HCT116 (cell line): Measurements from ENCODE around the gene THBD. TPM values are rescaled to one million over a fixed set of nuclear protein-coding genes. Genes with fewer than 3 reads are reported as not detected.

Experiments
- ATAC-seq: fragments of 200-7000 bp; cut with Tn5 transposase; 2 replicates; pipeline ENCODE4 v1.9.1; 2020; ENCODE audit warnings: mild to moderate bottlenecking, moderate library complexity
- BruUV-seq: library from RNA; stranded (reverse); fragments of 400-500 nt; replicated peaks from 2 replicates; lab custom pipeline; 2021; lab: Mats Ljungman, UMichigan
- CTCF ChIA-PET: fragments of 300-600 bp; sonication (Branson Sonifier 250); formaldehyde crosslinking; loops from one replicate; lab custom pipeline; 2021; ENCODE audit warnings: antibody characterized with exemption; lab: Charles Lee
- POLR2A ChIA-PET: fragments of 300-600, 350-600 bp; sonication (Branson Sonifier 250); formaldehyde crosslinking; loops from one replicate; lab custom pipeline; 2021; ENCODE audit warnings: antibody characterized with exemption; lab: Charles Lee
- RAD21 ChIA-PET, 2 experiments: fragments of 300-600 bp; sonication (Branson Sonifier 250); formaldehyde crosslinking; loops; one replicate each; lab custom pipeline; 2023; ENCODE audit warnings: low total read pairs in 2 of 2; ENCODE audit not compliant: uncharacterized antibody in 2 of 2, unreplicated experiment in 2 of 2, low non-redundant PET in 1 of 2; lab: Charles Lee
- DNase-seq: peaks from one replicate; pipeline ENCODE4 v3.0.0-alpha.2; 2010; ENCODE audit warnings: low read depth, low spot score
- H2AFZ ChIP-seq: fragments of 200-600 bp; shearing (Covaris generic), sonication (generic); 2 replicates; pipeline ENCODE4 v1.6.1; 2017; ENCODE audit warnings: low read depth, mixed run types, mixed read lengths, antibody characterized with exemption, low read length; ENCODE audit not compliant: poor library complexity, severe bottlenecking
- H3K27ac ChIP-seq: 2 replicates; pipeline ENCODE4 v1.5.1; 2012; ENCODE audit warnings: low read depth, low read length
- H3K27me3 ChIP-seq: fragments of 200-600 bp; sonication (generic); 2 replicates; pipeline ENCODE4 v1.6.1; 2016; ENCODE audit warnings: mixed run types, low read length, mixed read lengths; ENCODE audit not compliant: insufficient read depth
- H3K36me3 ChIP-seq, 2 experiments: fragments of 200-500 bp in 1 of 2; fragments of 200-600 bp in 1 of 2; sonication (Bioruptor generic) in 1 of 2; sonication (generic) in 1 of 2; 2 replicates each; pipeline versions ENCODE4 v1.5.1 to v1.6.1; 2014 to 2016; ENCODE audit warnings: low read length in 2 of 2, inconsistent platforms in 1 of 2, mixed read lengths in 1 of 2, mixed run types in 1 of 2; ENCODE audit not compliant: insufficient read depth in 2 of 2, control insufficient read depth in 1 of 2
- H3K4me1 ChIP-seq, 2 experiments: fragments of 200-600 bp in 1 of 2; sonication (generic) in 1 of 2; 2 replicates each; pipeline versions ENCODE4 v1.5.1 to v1.6.1; 2012 to 2017; ENCODE audit warnings: low read length in 2 of 2, inconsistent platforms in 1 of 2, mild to moderate bottlenecking in 1 of 2, mixed read lengths in 1 of 2, mixed run types in 1 of 2, moderate library complexity in 1 of 2; ENCODE audit not compliant: insufficient read depth in 2 of 2, control insufficient read depth in 1 of 2
- H3K4me2 ChIP-seq: fragments of 200-600 bp; sonication (generic); 2 replicates; pipeline ENCODE4 v1.6.1; 2017; ENCODE audit warnings: mixed run types, low read length, mixed read lengths
- H3K4me3 ChIP-seq, 2 experiments: fragments of 200-600 bp in 1 of 2; sonication (generic) in 1 of 2; replicated peaks in 1 of 2; 2 replicates each; pipeline ENCODE4 v1.5.1; 2011 to 2016; ENCODE audit warnings: low read length in 2 of 2, control low read depth in 1 of 2, low read depth in 1 of 2, mild to moderate bottlenecking in 1 of 2, mixed read lengths in 1 of 2, mixed run types in 1 of 2
- H3K79me2 ChIP-seq: fragments of 200-600 bp; sonication (generic); 2 replicates; pipeline ENCODE4 v1.6.1; 2017; ENCODE audit warnings: mild to moderate bottlenecking, mixed run types, low read length, moderate library complexity, mixed read lengths; ENCODE audit not compliant: insufficient read depth
- H3K9ac ChIP-seq: fragments of 200-600 bp; sonication (generic); 2 replicates; pipeline ENCODE4 v1.6.1; 2016; ENCODE audit warnings: low read length, mixed read lengths
- H3K9me2 ChIP-seq: fragments of 200-600 bp; sonication (generic), shearing (Covaris generic); 2 replicates; pipeline ENCODE4 v1.6.1; 2017; ENCODE audit warnings: mixed run types, mild to moderate bottlenecking, moderate library complexity; ENCODE audit not compliant: insufficient read depth
- H3K9me3 ChIP-seq, 2 experiments: fragments of 200-500 bp in 1 of 2; fragments of 200-600 bp in 1 of 2; sonication (Bioruptor generic) in 1 of 2; sonication (generic) in 1 of 2; 2 replicates each; pipeline ENCODE4 v1.6.1; 2014 to 2017; ENCODE audit warnings: low read length in 2 of 2, mixed read lengths in 2 of 2, inconsistent platforms in 1 of 2, low read depth in 1 of 2, mild to moderate bottlenecking in 1 of 2, mixed run types in 1 of 2, moderate library complexity in 1 of 2; ENCODE audit not compliant: control insufficient read depth in 1 of 2, insufficient read depth in 1 of 2
- H4K20me1 ChIP-seq: fragments of 200-600 bp; sonication (generic), shearing (Covaris generic); 2 replicates; pipeline ENCODE4 v1.6.1; 2017; ENCODE audit warnings: mixed run types, mild to moderate bottlenecking, moderate library complexity; ENCODE audit not compliant: insufficient read depth
- CBX3 ChIP-seq: IDR thresholded peaks from 2 replicates; pipeline ENCODE4 v1.6.1; 2012; ENCODE audit warnings: low read depth
- CEBPB ChIP-seq: IDR thresholded peaks from 2 replicates; pipeline ENCODE4 v1.6.1; 2012; ENCODE audit warnings: low read depth
- ELF1 ChIP-seq: IDR thresholded peaks from 2 replicates; pipeline ENCODE4 v1.6.1; 2012; ENCODE audit warnings: low read depth, borderline replicate concordance
- EZH2phosphoT487 ChIP-seq: fragments of 200-600 bp; IDR thresholded peaks from 2 replicates; pipeline ENCODE4 v1.6.1; 2018; ENCODE audit warnings: antibody characterized with exemption, borderline replicate concordance
- FOSL1 ChIP-seq: IDR thresholded peaks from 2 replicates; pipeline ENCODE4 v1.6.1; 2012; ENCODE audit warnings: low read depth
- JUND ChIP-seq: IDR thresholded peaks from 2 replicates; pipeline ENCODE4 v1.6.1; 2012
- POLR2A ChIP-seq: IDR thresholded peaks from 2 replicates; pipeline ENCODE4 v1.7.0; 2011; ENCODE audit warnings: borderline replicate concordance; ENCODE audit not compliant: insufficient read depth, insufficient read length; ENCODE audit errors: extremely low read depth
- RAD21 ChIP-seq: IDR thresholded peaks from 2 replicates; pipeline ENCODE4 v1.6.1; 2012; ENCODE audit warnings: low read depth, mild to moderate bottlenecking
- SIN3A ChIP-seq: IDR thresholded peaks from 2 replicates; pipeline ENCODE4 v1.6.1; 2012; ENCODE audit warnings: low read depth
- SRF ChIP-seq: IDR thresholded peaks from 2 replicates; pipeline ENCODE4 v1.6.1; 2012; ENCODE audit warnings: low read depth
- TCF7L2 ChIP-seq: IDR thresholded peaks from 2 replicates; pipeline ENCODE4 v1.7.0; 2011; ENCODE audit warnings: borderline replicate concordance, inconsistent platforms; ENCODE audit not compliant: insufficient read depth, insufficient read length; ENCODE audit errors: extremely low read depth
- ZFX ChIP-seq: fragments of 450-650 bp; IDR thresholded peaks from 2 replicates; pipeline ENCODE4 v1.6.1; 2017
- intact Hi-C: fragments of 100-400 bp; cut with micrococcal nuclease; formaldehyde crosslinking; loops from 2 replicates; pipeline ENCODE4 v1.10.0; 2022
- total RNA-seq: library from RNA; stranded (reverse); gene quantifications from one replicate; pipeline ENCODE4 v1.2.1, GENCODE V29; 2021; ENCODE audit not compliant: unreplicated experiment
- TF ChIP-seq, protein P1 (sequence below): IDR thresholded peaks from 2 replicates; pipeline ENCODE4 v1.6.1; 2011; ENCODE audit warnings: mild to moderate bottlenecking, low read length, moderate library complexity; ENCODE audit not compliant: insufficient replicate concordance; ENCODE audit errors: extremely low read depth
- TF ChIP-seq, protein P2 (sequence below): IDR thresholded peaks from 2 replicates; pipeline ENCODE4 v1.6.1; 2012; ENCODE audit warnings: low read depth
- TF ChIP-seq, protein P3 (sequence below), 3 experiments: fragments of 200-600 bp in 1 of 3; sonication (generic) in 1 of 3; IDR thresholded peaks in 2 of 3; conservative IDR thresholded peaks in 1 of 3; 2 replicates each; pipeline ENCODE4 v1.5.1; 2012 to 2017; ENCODE audit warnings: low read depth in 2 of 3, low read length in 2 of 3, antibody characterized with exemption in 1 of 3, borderline replicate concordance in 1 of 3, control low read depth in 1 of 3, mild to moderate bottlenecking in 1 of 3, mixed read lengths in 1 of 3, mixed run types in 1 of 3, moderate library complexity in 1 of 3; ENCODE audit not compliant: insufficient read depth in 1 of 3

THBD gene
- total RNA-seq, 1 experiment from 2014 or later, result 0.39 TPM

DNA sequence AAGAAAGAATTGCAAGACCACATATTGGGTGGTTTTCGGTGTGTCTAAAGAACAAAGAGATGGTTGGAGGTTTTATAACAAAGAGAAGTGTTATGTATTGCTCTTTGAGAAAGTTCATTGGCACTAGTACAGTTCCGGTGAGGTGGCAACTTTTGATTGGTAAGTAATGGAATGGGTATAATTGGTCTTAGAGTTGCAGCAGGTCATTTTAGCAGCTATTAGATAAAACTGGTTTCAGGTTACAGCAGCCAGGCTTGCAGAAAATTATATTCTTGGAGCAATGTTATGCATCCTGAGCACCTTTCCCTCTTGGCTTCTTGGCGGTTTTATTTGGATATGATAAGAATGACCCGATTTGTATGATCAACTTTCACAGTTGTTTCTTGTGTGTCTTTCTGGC is 26.6 kb downstream of the THBD start (continued):
- TF ChIP-seq, protein P1, sequence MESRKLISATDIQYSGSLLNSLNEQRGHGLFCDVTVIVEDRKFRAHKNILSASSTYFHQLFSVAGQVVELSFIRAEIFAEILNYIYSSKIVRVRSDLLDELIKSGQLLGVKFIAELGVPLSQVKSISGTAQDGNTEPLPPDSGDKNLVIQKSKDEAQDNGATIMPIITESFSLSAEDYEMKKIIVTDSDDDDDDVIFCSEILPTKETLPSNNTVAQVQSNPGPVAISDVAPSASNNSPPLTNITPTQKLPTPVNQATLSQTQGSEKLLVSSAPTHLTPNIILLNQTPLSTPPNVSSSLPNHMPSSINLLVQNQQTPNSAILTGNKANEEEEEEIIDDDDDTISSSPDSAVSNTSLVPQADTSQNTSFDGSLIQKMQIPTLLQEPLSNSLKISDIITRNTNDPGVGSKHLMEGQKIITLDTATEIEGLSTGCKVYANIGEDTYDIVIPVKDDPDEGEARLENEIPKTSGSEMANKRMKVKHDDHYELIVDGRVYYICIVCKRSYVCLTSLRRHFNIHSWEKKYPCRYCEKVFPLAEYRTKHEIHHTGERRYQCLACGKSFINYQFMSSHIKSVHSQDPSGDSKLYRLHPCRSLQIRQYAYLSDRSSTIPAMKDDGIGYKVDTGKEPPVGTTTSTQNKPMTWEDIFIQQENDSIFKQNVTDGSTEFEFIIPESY, result no peak
- TF ChIP-seq EZH2phosphoT487 (no peak), POLR2A (no peak)
- TF ChIP-seq, protein P2, sequence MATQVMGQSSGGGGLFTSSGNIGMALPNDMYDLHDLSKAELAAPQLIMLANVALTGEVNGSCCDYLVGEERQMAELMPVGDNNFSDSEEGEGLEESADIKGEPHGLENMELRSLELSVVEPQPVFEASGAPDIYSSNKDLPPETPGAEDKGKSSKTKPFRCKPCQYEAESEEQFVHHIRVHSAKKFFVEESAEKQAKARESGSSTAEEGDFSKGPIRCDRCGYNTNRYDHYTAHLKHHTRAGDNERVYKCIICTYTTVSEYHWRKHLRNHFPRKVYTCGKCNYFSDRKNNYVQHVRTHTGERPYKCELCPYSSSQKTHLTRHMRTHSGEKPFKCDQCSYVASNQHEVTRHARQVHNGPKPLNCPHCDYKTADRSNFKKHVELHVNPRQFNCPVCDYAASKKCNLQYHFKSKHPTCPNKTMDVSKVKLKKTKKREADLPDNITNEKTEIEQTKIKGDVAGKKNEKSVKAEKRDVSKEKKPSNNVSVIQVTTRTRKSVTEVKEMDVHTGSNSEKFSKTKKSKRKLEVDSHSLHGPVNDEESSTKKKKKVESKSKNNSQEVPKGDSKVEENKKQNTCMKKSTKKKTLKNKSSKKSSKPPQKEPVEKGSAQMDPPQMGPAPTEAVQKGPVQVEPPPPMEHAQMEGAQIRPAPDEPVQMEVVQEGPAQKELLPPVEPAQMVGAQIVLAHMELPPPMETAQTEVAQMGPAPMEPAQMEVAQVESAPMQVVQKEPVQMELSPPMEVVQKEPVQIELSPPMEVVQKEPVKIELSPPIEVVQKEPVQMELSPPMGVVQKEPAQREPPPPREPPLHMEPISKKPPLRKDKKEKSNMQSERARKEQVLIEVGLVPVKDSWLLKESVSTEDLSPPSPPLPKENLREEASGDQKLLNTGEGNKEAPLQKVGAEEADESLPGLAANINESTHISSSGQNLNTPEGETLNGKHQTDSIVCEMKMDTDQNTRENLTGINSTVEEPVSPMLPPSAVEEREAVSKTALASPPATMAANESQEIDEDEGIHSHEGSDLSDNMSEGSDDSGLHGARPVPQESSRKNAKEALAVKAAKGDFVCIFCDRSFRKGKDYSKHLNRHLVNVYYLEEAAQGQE, result no peak

DNA sequence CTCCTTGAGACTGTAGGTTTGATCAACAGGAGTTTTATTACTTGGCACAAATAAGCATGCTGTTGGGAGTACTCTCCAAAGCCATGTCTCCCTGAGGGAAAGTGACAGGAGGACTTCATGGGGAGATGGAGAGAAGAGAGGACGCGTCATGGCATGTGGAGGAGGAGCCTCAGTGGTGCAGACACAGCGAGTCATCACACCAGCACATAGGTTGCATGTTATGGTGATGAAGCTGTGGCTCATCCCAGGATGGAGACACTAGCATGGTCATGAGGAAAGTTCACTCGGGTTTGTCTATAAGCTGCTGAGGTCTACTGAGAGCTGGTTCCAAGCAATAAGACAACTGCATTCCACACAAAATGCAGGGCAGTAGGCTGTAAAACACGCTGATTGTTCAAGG is 27.5 kb downstream of the THBD start:
- no TSS peak for BruUV-seq
- no peaks in the 10 kb centered on the region for H3K36me3 ChIP-seq
- no peak overlapping the region for H3K27ac ChIP-seq
- no peak for ATAC-seq
- no peaks in the 10 kb centered on the region for H4K20me1 ChIP-seq
- ChIA-PET POLR2A (no interaction called here), RAD21 (no interaction called here), CTCF (no interaction called here)
- H3K4me2 ChIP-seq, result no peak overlapping the region
- intact Hi-C loops, result no loop called here
- no peak overlapping the region for H3K9ac ChIP-seq
- no peak overlapping the region for H2AFZ ChIP-seq
- no peak overlapping the region for H3K4me3 ChIP-seq
- H3K9me2 ChIP-seq, result no peaks in the 10 kb centered on the region
- no peaks in the 10 kb centered on the region for H3K79me2 ChIP-seq
- H3K9me3 ChIP-seq, result no peaks in the 10 kb centered on the region
- no peaks in the 10 kb centered on the region for H3K4me1 ChIP-seq
- H3K27me3 ChIP-seq, result 0 out of 2 replicates have a peak, but pooled peaks cover 3% of the 10 kb centered on the region
- no peak for DNase-seq
- no peak for TF ChIP-seq JUND
- no peak for TF ChIP-seq SRF
- TF ChIP-seq FOSL1, result no peak
- TF ChIP-seq RAD21, result no peak
- TF ChIP-seq ELF1, result no peak
- TF ChIP-seq, protein P3, sequence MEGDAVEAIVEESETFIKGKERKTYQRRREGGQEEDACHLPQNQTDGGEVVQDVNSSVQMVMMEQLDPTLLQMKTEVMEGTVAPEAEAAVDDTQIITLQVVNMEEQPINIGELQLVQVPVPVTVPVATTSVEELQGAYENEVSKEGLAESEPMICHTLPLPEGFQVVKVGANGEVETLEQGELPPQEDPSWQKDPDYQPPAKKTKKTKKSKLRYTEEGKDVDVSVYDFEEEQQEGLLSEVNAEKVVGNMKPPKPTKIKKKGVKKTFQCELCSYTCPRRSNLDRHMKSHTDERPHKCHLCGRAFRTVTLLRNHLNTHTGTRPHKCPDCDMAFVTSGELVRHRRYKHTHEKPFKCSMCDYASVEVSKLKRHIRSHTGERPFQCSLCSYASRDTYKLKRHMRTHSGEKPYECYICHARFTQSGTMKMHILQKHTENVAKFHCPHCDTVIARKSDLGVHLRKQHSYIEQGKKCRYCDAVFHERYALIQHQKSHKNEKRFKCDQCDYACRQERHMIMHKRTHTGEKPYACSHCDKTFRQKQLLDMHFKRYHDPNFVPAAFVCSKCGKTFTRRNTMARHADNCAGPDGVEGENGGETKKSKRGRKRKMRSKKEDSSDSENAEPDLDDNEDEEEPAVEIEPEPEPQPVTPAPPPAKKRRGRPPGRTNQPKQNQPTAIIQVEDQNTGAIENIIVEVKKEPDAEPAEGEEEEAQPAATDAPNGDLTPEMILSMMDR (IDR thresholded peaks at IDR 0.05 in 2 of 3, conservative IDR thresholded peaks at IDR 0.05 in 1 of 3; ENCODE audit: borderline replicate concordance in 1 of 3, insufficient read depth in 1 of 3, low read depth in 2 of 3, low read length in 2 of 3), result no peak
- TF ChIP-seq, protein P2, result no peak
- no peak for TF ChIP-seq CBX3
- no peak for TF ChIP-seq CEBPB
- TF ChIP-seq TCF7L2, result no peak
- TF ChIP-seq ZFX, result no peak
- no peak for TF ChIP-seq SIN3A
